HG03521 (cell line): ENCODE results near the gene COX7B.
"Not testable (repeated sequence)": the region's sequence is repeated elsewhere in the genome, so short reads cannot be mapped to it uniquely, and the experiment has no call there.

ENCODE experiments used
- ATAC-seq: cut with Tn5 transposase; IDR thresholded peaks from one replicate; pipeline ENCODE4 v1.9.1; 2021; ENCODE audit warnings: mild to moderate bottlenecking, moderate library complexity; ENCODE audit not compliant: unreplicated experiment

The COX7B gene, protein sequence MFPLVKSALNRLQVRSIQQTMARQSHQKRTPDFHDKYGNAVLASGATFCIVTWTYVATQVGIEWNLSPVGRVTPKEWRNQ

DNA sequence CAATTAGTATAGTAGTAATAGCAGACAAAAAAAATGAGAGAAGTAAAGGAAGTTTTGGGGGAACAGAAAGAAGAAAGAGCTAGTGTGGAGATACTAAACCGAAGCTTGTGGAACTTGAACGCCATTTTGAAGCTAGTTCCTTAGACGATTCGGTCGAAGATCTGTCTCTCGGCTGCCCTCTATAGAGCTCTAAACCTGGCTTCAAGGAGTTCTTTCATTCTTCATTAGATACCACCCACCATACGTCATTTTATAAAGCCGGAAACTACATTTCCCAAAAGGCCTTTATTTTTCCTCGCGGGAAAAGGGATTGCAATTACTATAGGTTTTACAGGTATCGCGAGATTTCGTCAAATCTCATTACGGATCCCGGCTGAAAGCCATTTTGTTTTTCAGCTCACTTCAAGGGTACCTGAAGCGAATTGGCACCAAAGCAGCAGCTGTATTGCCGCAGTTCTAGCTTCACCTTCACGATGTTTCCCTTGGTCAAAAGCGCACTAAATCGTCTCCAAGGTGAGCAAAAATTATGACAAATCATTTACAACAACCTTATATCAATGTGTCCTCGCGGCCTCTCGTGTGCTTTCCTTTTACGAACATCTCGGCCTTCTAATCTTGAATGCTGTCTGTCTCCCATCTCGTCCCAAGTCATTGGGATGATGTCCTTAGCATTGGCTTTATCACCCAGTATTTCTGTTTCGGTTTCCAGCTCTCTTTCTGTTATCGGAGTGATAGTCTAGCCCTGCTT is at the start of gene COX7B:
Gene COX7B, plus strand, starts transcription at position 388 of the 748 bp plus-strand sequence. Its CDS starts 86 bp downstream, at position 474.
- ATAC-seq: peak; percentile 57

DNA sequence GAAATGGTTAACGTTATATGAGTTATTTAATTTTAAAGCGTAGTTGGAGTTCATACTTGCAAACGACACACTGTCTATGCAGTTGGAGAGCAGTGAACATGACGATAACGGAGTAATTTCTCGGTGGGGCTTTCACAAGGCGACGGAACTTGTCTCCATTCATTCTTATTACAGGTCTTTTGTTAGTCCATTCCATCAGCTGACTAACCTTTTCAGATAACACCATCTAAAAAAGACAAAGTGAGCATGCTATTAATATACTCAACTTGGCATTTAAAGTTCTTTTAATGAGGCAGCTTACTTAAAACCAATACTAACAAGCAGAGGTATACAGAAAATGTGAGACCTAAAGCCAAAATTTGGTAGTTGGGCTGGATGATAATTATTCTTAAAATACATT is 23.9 kb upstream of the COX7B start:
- ATAC-seq: no peak

DNA sequence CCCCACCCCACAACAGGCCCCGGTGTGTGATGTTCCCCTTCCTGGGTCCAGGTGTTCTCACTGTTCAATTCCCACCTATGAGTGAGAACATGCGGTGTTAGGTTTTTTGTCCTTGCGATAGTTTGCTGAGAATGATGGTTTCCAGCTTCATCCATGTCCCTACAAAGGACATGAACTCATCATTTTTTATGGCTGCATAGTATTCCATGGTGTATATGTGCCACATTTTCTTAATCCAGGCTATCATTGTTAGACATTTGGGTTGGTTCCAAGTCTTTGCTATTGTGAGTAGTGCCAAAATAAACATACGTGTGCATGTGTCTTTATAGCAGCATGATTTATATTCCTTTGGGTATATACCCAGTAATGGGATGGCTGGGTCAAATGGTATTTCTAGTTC is 17.9 kb upstream of the COX7B start:
- not testable (repeated sequence) for ATAC-seq

DNA sequence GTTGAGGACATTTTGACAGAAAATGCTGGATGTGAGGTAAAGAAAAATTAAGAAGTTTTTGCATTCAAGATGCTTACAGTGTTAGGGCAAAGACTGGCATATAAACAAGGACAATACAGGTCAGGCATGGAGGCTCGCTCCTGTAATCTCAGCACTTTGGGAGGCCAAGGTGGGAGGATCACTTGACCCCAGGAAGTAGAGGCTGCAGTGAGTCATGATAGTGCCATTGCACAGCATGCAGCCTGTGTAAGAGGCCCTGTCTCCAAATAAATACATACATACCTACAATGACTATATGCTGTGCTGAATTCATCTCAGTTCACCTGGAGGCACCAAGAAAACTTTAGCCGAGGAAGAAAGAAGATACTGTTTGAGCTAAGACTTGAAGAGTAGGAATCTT is 6.4 kb upstream of the COX7B start:
- ATAC-seq: no peak

DNA sequence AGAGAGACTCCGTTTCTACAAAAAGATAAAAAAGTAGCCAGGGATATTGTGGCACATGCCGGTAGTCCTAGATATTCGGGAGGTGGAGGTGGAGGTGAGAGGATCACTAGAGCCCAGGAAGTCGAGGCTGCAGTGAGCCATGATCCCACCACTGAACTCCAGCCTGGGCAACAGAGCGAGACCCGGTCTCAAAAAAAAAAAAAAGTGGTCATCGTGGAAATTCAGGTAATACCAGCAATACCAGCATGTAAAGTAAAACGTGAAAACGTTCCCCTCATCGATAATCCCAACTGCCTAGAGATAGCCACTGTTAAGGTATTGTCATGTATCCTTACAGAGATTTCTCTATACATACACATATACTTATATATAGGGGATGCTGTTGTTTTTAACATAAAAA is 5.6 kb upstream of the COX7B start:
- no peak for ATAC-seq

DNA sequence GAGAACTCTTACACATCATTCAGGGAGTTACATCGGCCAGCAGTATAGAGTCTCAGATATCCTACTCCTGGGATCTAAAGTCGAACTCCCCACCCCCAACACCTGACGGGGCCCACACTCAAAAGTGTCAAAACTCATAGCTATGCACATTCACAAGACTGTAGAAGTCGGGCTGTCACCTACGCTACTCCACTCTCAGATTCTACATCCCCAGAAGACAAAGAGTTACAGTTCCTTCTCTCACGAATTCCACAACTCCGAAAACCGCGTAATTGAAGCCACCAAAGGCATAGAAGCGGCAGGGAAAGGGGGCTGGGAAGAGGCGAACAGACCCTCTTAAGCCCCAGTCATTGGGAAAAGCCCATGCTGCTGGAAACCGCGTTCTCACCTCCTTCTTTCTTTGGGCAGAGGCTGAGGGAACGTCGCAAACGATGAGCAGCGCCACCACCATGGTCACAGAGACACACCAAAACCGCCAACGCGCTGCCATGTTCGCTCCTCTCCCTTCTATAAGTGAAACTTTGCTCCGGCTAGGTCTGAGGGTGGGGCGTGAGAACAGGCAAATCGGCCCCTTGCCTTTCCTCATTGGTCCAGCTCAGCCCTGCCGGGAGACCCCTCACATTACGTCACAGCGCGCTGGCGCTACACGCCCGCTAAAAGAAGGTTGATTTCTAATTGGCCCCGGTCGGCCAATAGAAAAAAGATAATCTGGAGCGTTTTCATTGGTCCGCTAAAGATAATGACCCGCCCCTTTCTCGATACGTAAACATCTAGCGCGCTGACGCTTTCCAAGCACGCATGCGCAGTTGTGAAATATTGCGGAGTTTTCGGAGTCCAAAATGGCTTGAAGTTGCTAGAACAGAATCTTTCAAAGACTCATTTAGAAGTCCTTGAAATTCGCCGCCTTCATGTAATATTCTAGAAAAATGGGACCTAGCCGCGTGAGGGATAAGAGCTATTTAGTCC is 4.1 kb upstream of the COX7B start, which contains the start of gene MAGT1:
Gene MAGT1, minus strand, starts transcription at position 515 of the 966 bp plus-strand sequence. Its CDS starts 25 bp downstream, at position 490.
- peak; percentile 90 for ATAC-seq

DNA sequence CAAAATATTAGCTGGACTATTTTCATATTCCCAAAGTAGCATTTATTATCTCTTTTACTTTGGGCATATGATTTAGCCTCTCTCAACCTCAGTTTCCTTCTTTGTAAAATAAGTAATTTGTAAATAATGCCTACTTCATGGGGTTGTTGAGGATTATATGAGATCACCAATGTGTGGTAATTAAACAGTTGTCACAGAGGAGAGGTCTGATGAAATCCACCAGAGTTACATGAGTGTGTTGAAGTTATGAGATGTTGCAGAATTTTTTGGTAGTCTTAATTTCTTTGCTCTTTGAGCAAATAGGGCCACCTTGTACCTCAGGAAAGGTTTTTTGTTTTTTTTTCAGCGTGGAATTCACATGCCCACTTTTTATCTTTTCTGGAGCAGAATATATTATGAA is 1.4 kb downstream of the COX7B start:
- no peak for ATAC-seq

DNA sequence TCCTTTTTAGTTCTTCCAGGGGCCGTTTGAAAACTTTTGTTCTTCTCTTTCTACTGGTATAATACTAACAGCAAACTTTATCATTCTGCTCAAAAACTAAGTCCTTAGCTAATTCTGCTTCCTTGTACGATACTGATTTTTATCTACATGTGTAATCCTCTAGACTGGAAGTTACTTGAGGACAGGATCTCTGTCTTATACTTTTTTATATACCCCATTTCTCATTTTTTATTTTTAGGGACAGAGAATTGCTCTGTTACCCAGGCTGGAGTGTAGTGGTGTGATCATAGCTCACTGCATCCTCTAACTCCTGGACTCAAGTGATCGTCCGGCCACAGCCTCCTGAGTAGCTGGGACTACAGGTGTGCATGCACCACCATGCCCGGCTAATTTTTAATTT is 2.2 kb downstream of the COX7B start:
- ATAC-seq: no peak

DNA sequence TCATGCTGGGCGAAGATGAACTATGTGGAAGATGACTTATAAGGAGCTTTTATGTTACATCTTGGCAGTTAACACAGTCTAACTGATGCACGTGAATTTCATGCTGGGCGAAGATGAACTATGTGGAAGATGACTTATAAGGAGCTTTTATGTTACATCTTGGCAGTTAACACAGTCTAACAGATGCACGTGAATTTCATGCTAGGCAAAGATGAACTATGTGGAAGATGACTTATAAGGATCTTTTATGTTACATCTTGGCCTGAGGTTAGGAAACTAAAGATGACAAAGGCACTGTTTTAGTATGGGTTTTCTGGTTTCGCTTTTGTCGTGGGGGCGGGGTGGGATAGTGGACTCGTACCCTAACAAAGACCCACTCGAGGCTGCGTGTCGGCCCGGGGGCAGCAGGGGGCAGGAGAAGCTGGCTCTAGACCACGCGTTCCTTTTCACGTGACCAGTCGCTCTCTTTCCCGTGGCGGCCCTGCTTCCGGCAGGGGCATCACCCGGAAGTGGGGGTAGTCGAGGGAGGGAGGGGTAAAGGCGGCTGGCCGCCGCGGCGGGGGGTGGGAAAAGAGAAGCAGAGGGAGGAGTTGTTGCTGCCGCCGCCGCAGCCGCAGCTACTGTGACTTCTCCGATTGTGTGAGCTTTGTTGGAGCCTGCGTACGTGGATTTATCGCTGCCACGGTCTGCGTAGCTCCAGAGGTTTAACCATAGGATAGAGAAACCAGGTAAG is 11.0 kb downstream of the COX7B start, which contains the start of gene ATP7A:
Gene ATP7A, plus strand, starts transcription at position 586 of the 733 bp plus-strand sequence. CDS start 60,949 bp downstream, outside the sequence.
- peak; percentile 98 for ATAC-seq

DNA sequence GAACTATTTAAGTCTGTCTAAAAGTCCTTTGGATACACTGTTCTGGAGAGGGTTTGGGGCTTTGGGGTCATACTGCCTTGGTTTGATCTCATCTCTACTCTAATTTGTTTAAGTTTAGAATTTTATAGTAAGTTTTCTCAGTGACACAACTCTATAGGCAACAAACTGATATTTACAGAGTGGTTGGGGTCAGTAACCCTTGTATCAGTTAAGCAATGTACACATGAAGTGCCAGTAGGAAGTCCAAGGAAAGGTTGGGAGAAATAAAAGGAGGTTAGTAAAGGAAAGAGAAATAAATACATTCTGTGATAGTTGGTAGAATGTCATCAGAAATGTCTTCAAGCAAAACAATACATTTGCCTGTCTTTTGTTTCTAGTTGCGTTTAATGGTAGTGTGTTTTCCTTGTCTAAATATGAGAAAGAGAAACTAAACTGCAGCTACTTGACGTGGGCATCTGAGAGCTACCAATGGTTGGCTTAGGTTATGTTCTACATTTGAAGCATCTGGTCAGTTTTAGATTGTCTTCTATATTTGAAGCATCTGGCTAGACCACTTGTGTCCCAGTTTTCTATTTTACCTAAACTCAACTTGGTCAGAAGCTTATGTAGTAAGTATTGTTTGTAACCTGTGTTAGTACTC is 18.1 kb downstream of the COX7B start:
- peak; percentile 79 for ATAC-seq

DNA sequence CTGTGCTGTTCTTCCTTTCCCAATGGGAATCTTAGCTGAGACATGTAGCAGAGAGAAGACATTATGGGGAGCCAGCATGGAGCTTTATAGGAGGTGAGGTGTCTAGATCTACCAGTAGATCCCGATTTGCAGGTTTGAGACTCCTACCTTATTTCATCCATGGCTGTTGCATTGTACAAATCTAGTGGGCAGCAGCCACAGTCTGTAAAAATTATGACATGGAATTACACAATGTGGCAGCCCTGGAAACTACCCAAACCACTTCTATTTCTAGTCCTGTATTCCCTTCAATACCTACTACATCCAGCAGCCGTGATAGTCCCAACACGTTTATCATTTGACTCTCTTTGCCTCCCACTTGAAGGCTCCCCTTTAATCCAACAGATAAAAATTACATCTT is 19.3 kb downstream of the COX7B start:
- no peak for ATAC-seq

DNA sequence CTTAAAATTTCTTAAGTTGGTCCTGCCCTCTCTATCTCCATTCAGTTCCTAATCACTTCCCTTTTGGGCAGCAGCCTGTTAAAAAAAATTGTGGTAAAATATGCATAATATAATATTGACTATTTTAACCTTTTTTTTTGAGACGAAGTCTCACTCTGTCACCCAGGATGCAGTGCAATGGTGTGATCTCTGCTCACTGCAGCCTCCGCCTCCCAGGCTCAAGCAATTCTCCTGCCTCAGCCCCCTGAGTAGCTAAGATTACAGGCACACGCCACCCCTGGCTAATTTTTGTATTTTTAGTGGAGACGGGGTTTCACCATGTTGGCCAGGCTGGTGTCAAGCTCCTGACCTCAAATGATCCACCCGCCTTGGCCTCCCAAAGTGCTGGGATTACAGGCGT is 20.1 kb downstream of the COX7B start:
- not testable (repeated sequence) for ATAC-seq

DNA sequence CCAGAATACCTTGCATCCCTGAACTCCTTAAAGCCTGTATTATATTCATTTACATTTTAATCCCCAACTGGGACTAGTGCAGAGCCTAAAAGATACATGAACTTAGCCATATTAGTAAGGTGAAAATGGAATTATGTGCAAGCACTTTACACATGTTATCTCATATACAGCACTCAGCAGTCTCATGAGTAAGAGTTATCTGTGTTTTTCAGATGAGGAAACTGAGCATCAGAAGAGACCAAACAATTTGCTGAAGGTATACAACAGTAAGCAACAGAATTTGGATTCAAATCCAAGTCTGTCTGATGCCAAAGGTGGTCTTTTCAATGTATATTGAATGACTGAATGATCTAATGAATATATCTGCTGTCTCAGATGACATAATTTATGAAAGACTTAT is 23.5 kb downstream of the COX7B start:
- no peak for ATAC-seq

DNA sequence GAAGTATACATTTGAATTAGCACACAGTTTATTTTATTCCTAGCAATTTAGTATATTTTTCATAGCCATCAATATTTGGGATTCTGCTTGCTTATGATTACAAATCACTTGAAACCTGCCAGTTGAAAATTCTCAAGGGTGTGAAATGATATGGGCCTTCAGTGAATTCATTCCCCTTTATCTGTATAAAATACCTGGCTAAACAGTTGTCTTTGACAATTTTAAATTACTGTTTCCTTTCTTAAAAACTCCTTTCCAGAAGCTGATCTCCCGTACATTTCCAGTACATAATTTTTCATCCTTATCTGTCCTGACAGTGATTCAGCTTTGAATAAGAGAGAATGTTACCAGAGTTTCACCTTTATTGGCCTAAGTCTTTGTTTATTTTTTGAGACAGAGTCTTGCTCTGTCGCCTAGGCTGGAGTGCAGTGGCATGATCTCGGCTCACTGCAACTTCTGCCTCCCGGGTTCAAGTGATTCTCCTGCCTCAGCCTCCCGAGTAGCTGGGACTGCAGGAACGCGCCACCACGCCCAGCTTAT is 25.1 kb downstream of the COX7B start:
- no peak for ATAC-seq

DNA sequence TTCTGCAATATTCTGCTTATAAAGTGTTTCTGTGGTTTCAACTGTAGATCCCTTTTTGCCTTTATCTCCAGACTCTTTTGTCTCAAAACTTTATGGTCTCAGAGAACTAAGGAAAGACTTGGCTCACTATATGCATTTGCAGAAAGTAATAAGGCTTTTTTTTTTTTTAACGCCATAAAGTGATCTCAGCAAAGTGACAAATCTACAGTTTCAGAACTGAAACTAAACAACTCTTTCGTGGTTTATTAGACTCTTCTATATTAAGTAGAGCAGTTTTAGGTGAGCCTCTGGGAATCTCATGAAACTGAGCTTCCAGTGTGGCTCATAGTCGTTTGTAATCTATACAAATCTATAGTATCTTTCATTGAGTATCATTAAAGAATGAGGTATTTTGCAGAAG is 26.5 kb downstream of the COX7B start:
- ATAC-seq: no peak

DNA sequence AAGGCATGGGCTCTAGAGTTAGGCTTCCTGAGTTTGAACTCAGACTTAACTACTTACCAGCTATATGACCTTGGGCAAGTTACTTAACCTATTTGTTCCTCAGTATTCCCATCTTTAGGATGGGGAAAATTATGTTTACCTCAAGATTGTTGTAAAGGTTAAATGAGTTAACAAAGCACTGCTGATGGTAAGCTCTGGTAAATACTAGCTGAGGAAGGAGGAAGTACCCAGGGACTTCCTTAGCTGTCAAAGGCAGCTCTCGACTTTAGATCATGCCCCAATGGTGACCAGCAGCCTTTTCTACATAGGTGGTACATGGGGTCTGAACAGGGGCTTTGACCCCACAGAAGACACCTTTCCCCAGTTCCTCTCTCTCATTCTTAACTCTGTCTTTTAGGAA is 31.3 kb downstream of the COX7B start:
- ATAC-seq: no peak

DNA sequence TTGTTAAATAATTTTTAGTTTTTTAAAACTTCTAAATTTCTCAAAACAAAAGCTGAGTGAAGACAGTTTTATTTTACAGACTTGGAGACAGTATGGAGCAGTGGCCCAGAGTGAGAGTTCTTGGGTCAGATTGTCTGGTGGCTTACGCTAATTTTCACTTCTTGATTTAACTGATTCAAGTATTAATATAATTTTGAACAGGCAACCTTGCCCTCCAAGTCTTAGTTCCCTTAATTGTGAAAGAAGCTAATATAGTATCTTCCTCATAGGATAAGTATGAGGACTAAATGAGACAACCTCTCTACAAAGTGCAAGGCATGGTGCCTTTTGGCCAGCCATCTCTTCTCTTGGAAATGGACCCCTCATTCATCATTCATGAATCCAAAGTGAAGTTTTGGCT is 36.6 kb downstream of the COX7B start:
- no peak for ATAC-seq

DNA sequence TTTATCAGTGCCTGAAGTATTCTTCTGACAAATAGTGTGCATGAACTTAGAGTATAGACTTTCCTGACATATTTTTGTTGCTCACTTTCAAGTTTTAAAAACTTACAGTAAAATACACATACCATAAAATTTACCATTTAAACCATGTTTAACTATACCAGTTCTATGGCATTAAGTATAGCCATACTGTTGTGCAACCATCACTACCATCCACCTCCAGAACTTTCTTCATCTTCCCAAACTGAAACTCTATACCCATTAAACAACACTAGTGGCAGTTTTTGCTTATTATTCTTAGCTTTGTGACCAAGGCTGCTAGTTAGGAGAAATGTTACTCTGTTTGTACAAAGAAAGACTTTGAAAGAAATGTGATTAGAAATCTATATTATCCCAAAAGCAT is 37.0 kb downstream of the COX7B start:
- no peak for ATAC-seq

DNA sequence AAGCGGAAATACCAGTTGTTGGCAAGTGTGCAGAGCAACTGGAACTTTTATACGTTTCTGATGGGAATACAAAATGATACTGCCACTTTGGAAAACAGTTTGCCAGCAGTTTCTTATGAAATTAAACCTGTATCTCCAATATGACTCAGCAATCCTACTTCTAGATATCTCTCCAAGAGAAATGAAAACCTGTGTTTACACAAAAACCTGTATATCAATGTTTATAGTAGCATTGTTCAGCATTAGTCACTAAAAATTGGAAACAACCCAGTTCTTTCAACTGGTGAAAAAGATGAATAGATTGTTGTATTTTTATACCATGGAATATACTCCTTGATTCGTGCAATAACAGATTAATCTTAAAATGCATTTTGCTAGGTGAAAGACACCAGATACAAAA is 38.0 kb downstream of the COX7B start:
- ATAC-seq: no peak

DNA sequence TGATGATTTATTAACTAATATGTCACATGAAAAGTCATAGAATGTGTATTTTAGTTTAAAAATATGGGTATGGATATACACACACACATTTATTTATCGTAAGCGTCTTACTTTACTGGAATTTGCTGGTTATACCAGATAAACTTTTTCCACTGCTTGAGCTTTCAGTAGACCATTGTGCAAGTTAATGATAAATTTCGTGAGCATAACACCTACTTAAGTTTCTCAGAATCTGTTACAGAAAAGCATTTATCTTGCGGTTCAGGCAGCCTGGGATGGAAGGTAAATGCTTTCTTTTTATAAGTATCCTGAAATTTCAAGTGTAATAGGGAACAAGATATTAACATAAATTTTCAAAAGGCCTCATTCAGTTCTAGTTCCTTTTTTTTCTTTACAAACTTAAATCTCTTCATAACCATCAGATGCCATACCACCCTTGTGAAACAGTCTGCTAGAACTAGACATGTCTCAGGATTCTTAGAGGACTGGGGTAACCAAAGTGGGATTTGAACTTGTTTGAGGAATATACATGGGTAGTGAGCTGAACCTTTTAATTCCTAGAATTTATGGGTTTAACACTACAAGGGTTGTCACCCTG is 38.9 kb downstream of the COX7B start:
- ATAC-seq: no peak
